K562 (cell line): Measurements from ENCODE around the gene CASP6. TPM values are rescaled to one million over a fixed set of nuclear protein-coding genes. Genes with fewer than 3 reads are reported as not detected.

ENCODE experiments used
- ATAC-seq: fragments of 200-7000 bp; cut with Tn5 transposase; 3 replicates; pipeline ENCODE4 v1.9.1; 2020; ENCODE audit warnings: moderate library complexity
- BruUV-seq: library from RNA; stranded (reverse); fragments of 400-500 nt; replicated peaks from 2 replicates; lab custom pipeline; 2021; lab: Mats Ljungman, UMichigan
- CTCF ChIA-PET: fragments of 300-600 bp; formaldehyde crosslinking; extraction: SDS; loops from one replicate; lab custom pipeline; 2021; ENCODE audit warnings: low intra/inter-chr PET ratio; lab: Yijun Ruan, JAX
- POLR2A ChIA-PET: fragments of 300-600, 350-650 bp; sonication (Branson Sonifier 250); formaldehyde crosslinking; extraction: SDS; loops from one replicate; lab custom pipeline; 2021; ENCODE audit warnings: antibody characterized with exemption, inconsistent platforms; lab: Yijun Ruan, JAX
- DNase-seq, 4 experiments: peaks; one replicate each; pipeline versions ENCODE4 v3.0.0 to v3.0.0-alpha.2; 2011 to 2018; ENCODE audit warnings: low spot score in 3 of 4, mixed read lengths in 3 of 4; ENCODE audit errors: extremely low read depth in 1 of 4
- FAIRE-seq: peaks from 2 replicates; lab custom pipeline; 2011; peaks lifted over from hg19 to GRCh38; lab: Jason Lieb, UNC
- H2AFZ ChIP-seq: 2 replicates; pipeline ENCODE4 v1.6.0; 2011; ENCODE audit warnings: low read depth, low read length, control low read depth, inconsistent platforms
- H3K27ac ChIP-seq: fragments of 200-600 bp; 3 replicates; pipeline ENCODE4 v1.8.0; 2011; ENCODE audit warnings: low read depth, mild to moderate bottlenecking, control low read depth, inconsistent platforms, low read length, moderate library complexity, mixed read lengths; ENCODE audit errors: extremely low read depth
- H3K27me3 ChIP-seq, 2 experiments: fragments of 300-600 bp in 1 of 2; 2 replicates in 1 of 2; 3 replicates in 1 of 2; pipeline versions ENCODE4 v1.6.0 to v1.8.0; 2011; ENCODE audit warnings: inconsistent platforms in 2 of 2, low read length in 2 of 2, mild to moderate bottlenecking in 1 of 2, mixed read lengths in 1 of 2, moderate library complexity in 1 of 2; ENCODE audit not compliant: control insufficient read depth in 2 of 2, insufficient read depth in 2 of 2
- H3K36me3 ChIP-seq: fragments of 300-600 bp; 3 replicates; pipeline ENCODE4 v1.8.0; 2011; ENCODE audit warnings: mild to moderate bottlenecking, low read length, inconsistent platforms; ENCODE audit not compliant: control insufficient read depth, insufficient read depth
- H3K4me1 ChIP-seq, 2 experiments: fragments of 200-600 bp in 1 of 2; replicated peaks in 1 of 2; 2 replicates in 1 of 2; 3 replicates in 1 of 2; pipeline versions ENCODE4 v1.5.1 to v1.8.0; 2011; ENCODE audit warnings: inconsistent platforms in 2 of 2, low read length in 2 of 2, mild to moderate bottlenecking in 1 of 2, mixed read lengths in 1 of 2, moderate library complexity in 1 of 2; ENCODE audit not compliant: control insufficient read depth in 2 of 2, insufficient read depth in 2 of 2
- H3K4me2 ChIP-seq: 2 replicates; pipeline ENCODE4 v1.6.1; 2011; ENCODE audit warnings: low read length, control low read depth, inconsistent platforms, mixed read lengths; ENCODE audit not compliant: insufficient read depth
- H3K4me3 ChIP-seq: fragments of 200-600 bp; sonication (generic), shearing (Covaris generic); 2 replicates; pipeline ENCODE4 v1.5.1; 2016; ENCODE audit warnings: control low read depth, inconsistent platforms
- H3K79me2 ChIP-seq: fragments of 200-600 bp; 3 replicates; pipeline ENCODE4 v1.8.0; 2011; ENCODE audit warnings: low read length, inconsistent platforms; ENCODE audit not compliant: control insufficient read depth, insufficient read depth
- H3K9ac ChIP-seq, 2 experiments: 2 replicates each; pipeline versions ENCODE4 v1.6.0 to v1.6.1; 2011; ENCODE audit warnings: low read depth in 2 of 2, low read length in 2 of 2, control low read depth in 1 of 2, inconsistent platforms in 1 of 2, mild to moderate bottlenecking in 1 of 2, mixed read lengths in 1 of 2; ENCODE audit not compliant: insufficient read depth in 1 of 2
- H3K9me1 ChIP-seq: one replicate; pipeline ENCODE4 v1.6.0; 2011; ENCODE audit warnings: inconsistent platforms, mild to moderate bottlenecking, low read length, moderate library complexity; ENCODE audit not compliant: control insufficient read depth, insufficient read depth
- H3K9me3 ChIP-seq: replicated peaks from 2 replicates; pipeline ENCODE4 v1.5.1; 2011; ENCODE audit warnings: low read depth, low read length, inconsistent platforms; ENCODE audit not compliant: control insufficient read depth, insufficient read depth
- H4K20me1 ChIP-seq: replicated peaks from 2 replicates; pipeline ENCODE4 v1.6.1; 2011; ENCODE audit warnings: low read length, inconsistent platforms, mixed read lengths; ENCODE audit not compliant: control insufficient read depth, insufficient read depth
- ETV6 ChIP-seq, 3 experiments: fragments of 150-350 bp in 1 of 3; sonication (generic) in 1 of 3; formaldehyde crosslinking in 1 of 3; IDR thresholded peaks; 2 replicates each; pipeline versions ENCODE4 v1.6.1 to v1.8.0; 2014 to 2022; ENCODE audit warnings: borderline replicate concordance in 2 of 3, low read depth in 2 of 3, antibody characterized with exemption in 1 of 3, low read length in 1 of 3, mild to moderate bottlenecking in 1 of 3, missing genetic modification reagents in 1 of 3
- ILF3 ChIP-seq: fragments of 450-650 bp; IDR thresholded peaks from 2 replicates; pipeline ENCODE4 v1.6.1; 2018; ENCODE audit warnings: antibody characterized with exemption, mild to moderate bottlenecking, moderate library complexity, borderline replicate concordance
- NR4A1 ChIP-seq, 2 experiments: fragments of 250-450 bp in 1 of 2; fragments of 450-650 bp in 1 of 2; sonication (Bioruptor Pico) in 1 of 2; IDR thresholded peaks; 2 replicates each; pipeline versions ENCODE4 v1.4.0 to v1.6.1; 2016 to 2020; ENCODE audit warnings: mild to moderate bottlenecking in 2 of 2, missing compliant biosample characterization in 1 of 2, missing genetic modification characterization in 1 of 2, moderate library complexity in 1 of 2
- RAD21 ChIP-seq, 2 experiments: fragments of 250-450 bp in 1 of 2; fragments of 450-650 bp in 1 of 2; sonication (Bioruptor Pico) in 1 of 2; formaldehyde crosslinking in 1 of 2; IDR thresholded peaks in 1 of 2; conservative IDR thresholded peaks in 1 of 2; 2 replicates each; pipeline versions ENCODE4 v1.4.0 to v1.8.0; 2020 to 2022; ENCODE audit warnings: mild to moderate bottlenecking in 2 of 2, moderate library complexity in 1 of 2
- SP1 ChIP-seq: sonication (generic); formaldehyde crosslinking; IDR thresholded peaks from 2 replicates; pipeline ENCODE4 v1.8.1; 2022; ENCODE audit warnings: mild to moderate bottlenecking, missing genetic modification reagents
- ZBTB26 ChIP-seq: fragments of 450-650 bp; formaldehyde crosslinking; IDR thresholded peaks from 2 replicates; pipeline ENCODE4 v1.4.0; 2022; ENCODE audit warnings: missing genetic modification characterization
- ZNF133 ChIP-seq: fragments of 250-450 bp; sonication (Bioruptor Pico); IDR thresholded peaks from 2 replicates; pipeline ENCODE4 v1.4.0; 2020; ENCODE audit warnings: mild to moderate bottlenecking
- ZNF143 ChIP-seq: sonication (generic); formaldehyde crosslinking; IDR thresholded peaks from 2 replicates; pipeline ENCODE4 v1.9.0; 2022; ENCODE audit warnings: mild to moderate bottlenecking, missing genetic modification reagents
- ZNF263 ChIP-seq: sonication (generic); formaldehyde crosslinking; IDR thresholded peaks from 2 replicates; pipeline ENCODE4 v1.8.0; 2022; ENCODE audit warnings: mild to moderate bottlenecking, missing genetic modification reagents, borderline replicate concordance
- WGBS: fragments of 100-300 bp; shearing (Covaris generic); methylation state at CpG from one replicate; pipeline ENCODE4 v1.1.6; 2016; ENCODE audit warnings: low coverage, mixed read lengths; ENCODE audit not compliant: insufficient coverage; ENCODE audit errors: missing lambda C conversion rate; 5-methylcytosine and 5-hydroxymethylcytosine counted together
- in situ Hi-C: fragments of 300-500 bp; cut with MboI; formaldehyde crosslinking; loops from 4 replicates; pipeline ENCODE4 v1.15.0; 2018; ENCODE audit warnings: inconsistent platforms, mixed read lengths
- intact Hi-C: fragments of 100-400 bp; cut with micrococcal nuclease; formaldehyde crosslinking; loops from 2 replicates; pipeline ENCODE4 v1.14.2; 2022
- polyA plus RNA-seq, 8 experiments: library from polyadenylated mRNA; depleted of rRNA in 4 of 8; stranded (reverse) in 5 of 8; unstranded in 3 of 8; fragments of >200 nt; fragmentation: Nextera tagmentation in 2 of 8; fragmentation: Illumina TruSeq in 1 of 8; extraction: Ambion mirVana in 2 of 8; extraction: Trizol in 1 of 8; gene quantifications; 2 replicates each; pipeline versions ENCODE4 v1.2.1 to v1.2.3, GENCODE V29; 2011 to 2014; ENCODE audit warnings: inconsistent platforms in 1 of 8, missing spikeins in 1 of 8
- total RNA-seq, 7 experiments: library from RNA; depleted of rRNA in 6 of 7; stranded (reverse); fragments of >200 nt in 6 of 7; fragmentation: Illumina TruSeq in 2 of 7; extraction: Trizol in 2 of 7; gene quantifications; 2 replicates each; pipeline versions ENCODE4 v1.2.1 to v1.2.3, GENCODE V29; 2011 to 2021; ENCODE audit warnings: low replicate concordance in 1 of 7
- TF ChIP-seq, protein P1 (sequence below): IDR thresholded peaks from 2 replicates; pipeline ENCODE4 v1.6.1; 2011; ENCODE audit warnings: borderline replicate concordance, low read depth, mild to moderate bottlenecking, moderate library complexity, low read length; ENCODE audit not compliant: insufficient read depth, poor library complexity, severe bottlenecking

Gene CASP6
- total and polyA plus RNA-seq, 9 of the 15 experiments (the other 6 are each of a cell fraction or from before 2014, with no cell fraction given): 20.8 to 72.7 (median 39.1) TPM

DNA sequence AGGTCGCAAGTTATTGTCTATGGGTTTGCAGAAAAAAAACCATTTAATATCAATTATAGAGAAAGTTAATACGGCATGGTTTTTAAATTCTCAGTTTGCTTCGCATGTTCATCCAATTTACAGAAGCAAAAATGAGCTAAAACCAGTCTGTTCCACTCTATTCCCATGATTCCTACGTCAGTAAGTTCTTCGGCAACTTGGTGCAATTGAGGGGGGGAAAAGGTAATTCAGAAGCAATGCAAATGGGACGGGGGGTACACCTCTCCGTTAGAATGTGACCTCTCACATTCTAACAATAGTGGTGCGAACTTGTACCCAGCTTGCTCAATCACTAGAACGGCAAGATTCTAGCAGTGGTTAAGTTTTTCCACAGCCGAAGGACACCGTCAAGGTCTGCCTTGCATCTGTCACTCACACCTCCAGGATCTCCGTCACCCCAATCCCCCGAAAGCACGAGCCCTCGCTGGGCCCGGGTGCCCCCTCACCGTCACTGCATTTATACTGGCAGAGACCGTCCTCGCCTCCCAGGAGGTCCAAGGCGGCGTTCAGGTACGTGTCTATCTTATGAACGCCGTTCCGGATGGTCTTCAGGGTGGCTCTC is 26.0 kb upstream of the CASP6 start (continued):
- TF ChIP-seq ZBTB26 (CRISPR knock-in tag) (no peak), RAD21 (CRISPR knock-in tag; conservative IDR thresholded peaks at IDR 0.05 in 1 of 2, IDR thresholded peaks at IDR 0.05 in 1 of 2) (no peak)

DNA sequence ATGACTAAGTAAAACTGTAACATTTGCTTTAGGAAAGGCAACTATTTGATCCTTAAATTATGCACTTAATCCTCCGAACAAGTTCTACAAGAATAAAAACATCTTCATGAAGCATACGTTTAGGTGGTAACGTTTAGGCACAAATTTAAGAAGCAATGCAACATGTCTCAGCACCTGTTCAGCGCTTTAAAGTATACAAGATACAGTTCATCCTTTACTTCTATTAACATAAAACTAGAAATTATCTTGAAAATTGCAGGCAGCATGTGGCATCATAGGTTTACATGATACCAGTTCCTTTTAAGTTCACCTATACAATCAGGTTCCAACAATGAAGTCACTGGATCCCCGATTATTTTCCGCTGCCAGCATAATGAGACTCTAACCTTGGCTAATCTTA is 25.1 kb upstream of the CASP6 start:
- no peak for FAIRE-seq
- Histone ChIP-seq H3K79me2 (peaks cover 64% of the 10 kb centered on the region), H3K9ac (peak overlapping the region; percentile 76 to 88; a peak in 3 of 4 replicates), H3K9me1 (no peaks in the 10 kb centered on the region), H3K4me1 (peaks cover 8 to 18% of the 10 kb centered on the region in 2 experiments; a peak in 4 of 5 replicates), H3K9me3 (no peaks in the 10 kb centered on the region), H3K4me3 (peak overlapping the region; percentile 81), H3K27me3 (no peaks in the 10 kb centered on the region), H2AFZ (peak overlapping the region; percentile 7), H3K27ac (peak overlapping the region; percentile 75), H4K20me1 (0 out of 2 replicates have a peak, but pooled peaks cover 3% of the 10 kb centered on the region), H3K36me3 (peaks cover 38% of the 10 kb centered on the region), H3K4me2 (peak overlapping the region; percentile 95)
- intact Hi-C loops: loop anchor here (2.0 to 5.0 kb wide), 2 partner anchors 26 to 469 kb away; partner anchors contain the start of genes CASP6 and ELOVL6
- WGBS: 0% methylated on average over 6 of the region's 6 CpGs
- no TSS peak for BruUV-seq
- DNase-seq: no peak
- ChIA-PET CTCF (no interaction called here), POLR2A (interaction anchor here (0.8 kb wide), 1 partner anchor 19 kb away, joined by 3 read pairs; no protein-coding TSS in a partner anchor)
- no peak for ATAC-seq
- no peak for TF ChIP-seq ZNF143 (CRISPR knock-in tag)
- TF ChIP-seq ZNF263 (CRISPR knock-in tag): no peak
- TF ChIP-seq SP1: peak; percentile 54; the same call in 1 of the 2 replicates
- TF ChIP-seq ZNF133 (CRISPR knock-in tag): no peak
- no peak for TF ChIP-seq NR4A1 (CRISPR knock-in tag; IDR thresholded peaks at IDR 0.05)
- no peak for TF ChIP-seq NR4A1 (tag; IDR thresholded peaks at IDR 0.05)
- no peak for TF ChIP-seq ETV6 (IDR thresholded peaks at IDR 0.05; ENCODE audit: borderline replicate concordance in 1 of 2, low read depth in 2 of 2, low read length in 1 of 2)
- TF ChIP-seq ETV6 (CRISPR knock-in tag; IDR thresholded peaks at IDR 0.05; ENCODE audit: borderline replicate concordance): no peak
- no peak for TF ChIP-seq ILF3
- TF ChIP-seq, protein P1, sequence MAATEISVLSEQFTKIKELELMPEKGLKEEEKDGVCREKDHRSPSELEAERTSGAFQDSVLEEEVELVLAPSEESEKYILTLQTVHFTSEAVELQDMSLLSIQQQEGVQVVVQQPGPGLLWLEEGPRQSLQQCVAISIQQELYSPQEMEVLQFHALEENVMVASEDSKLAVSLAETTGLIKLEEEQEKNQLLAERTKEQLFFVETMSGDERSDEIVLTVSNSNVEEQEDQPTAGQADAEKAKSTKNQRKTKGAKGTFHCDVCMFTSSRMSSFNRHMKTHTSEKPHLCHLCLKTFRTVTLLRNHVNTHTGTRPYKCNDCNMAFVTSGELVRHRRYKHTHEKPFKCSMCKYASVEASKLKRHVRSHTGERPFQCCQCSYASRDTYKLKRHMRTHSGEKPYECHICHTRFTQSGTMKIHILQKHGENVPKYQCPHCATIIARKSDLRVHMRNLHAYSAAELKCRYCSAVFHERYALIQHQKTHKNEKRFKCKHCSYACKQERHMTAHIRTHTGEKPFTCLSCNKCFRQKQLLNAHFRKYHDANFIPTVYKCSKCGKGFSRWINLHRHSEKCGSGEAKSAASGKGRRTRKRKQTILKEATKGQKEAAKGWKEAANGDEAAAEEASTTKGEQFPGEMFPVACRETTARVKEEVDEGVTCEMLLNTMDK: no peak
- in situ Hi-C loops: no loop called here
